C4-2B (cell line): ENCODE data around the gene VWF.
A peak's percentile ranks its signal among the peaks of the same experiment; 100 is the strongest.

Experiments used
- H3K27ac ChIP-seq: fragments of 450-650 bp; 2 replicates; pipeline ENCODE4 v1.5.1; 2017
- ZFX ChIP-seq: fragments of 450-650 bp; IDR thresholded peaks from 2 replicates; pipeline ENCODE4 v1.6.1; 2017
- TF ChIP-seq, protein P1 (sequence below): fragments of 450-650 bp; conservative IDR thresholded peaks from 2 replicates; pipeline ENCODE4 v1.5.1; 2017; ENCODE audit warnings: mild to moderate bottlenecking

VWF gene

DNA sequence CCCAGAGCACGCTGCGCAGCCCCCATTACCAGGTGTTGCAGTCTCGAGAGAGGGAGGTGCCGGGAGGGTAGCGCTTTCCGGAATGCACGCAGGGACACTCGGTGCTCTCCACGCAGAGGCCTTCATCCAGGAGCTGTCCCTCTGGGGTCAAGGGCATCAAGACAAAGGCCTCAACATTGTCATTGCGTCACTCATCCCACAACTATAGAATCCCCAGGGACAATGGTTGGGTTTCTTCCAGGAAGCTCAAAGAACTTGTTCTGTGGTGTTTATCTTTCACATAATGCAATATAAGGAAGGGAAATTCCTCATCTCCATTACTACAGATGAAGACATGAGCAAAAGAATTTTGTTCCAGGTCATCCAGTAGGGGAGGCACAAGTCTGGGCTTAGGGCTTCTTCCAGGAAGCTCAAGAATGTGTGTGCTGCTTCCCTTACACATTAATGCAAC, 52.1 kb downstream of the VWF start:
- H3K27ac ChIP-seq = peak overlapping the region; percentile 61
- TF ChIP-seq, protein P1, sequence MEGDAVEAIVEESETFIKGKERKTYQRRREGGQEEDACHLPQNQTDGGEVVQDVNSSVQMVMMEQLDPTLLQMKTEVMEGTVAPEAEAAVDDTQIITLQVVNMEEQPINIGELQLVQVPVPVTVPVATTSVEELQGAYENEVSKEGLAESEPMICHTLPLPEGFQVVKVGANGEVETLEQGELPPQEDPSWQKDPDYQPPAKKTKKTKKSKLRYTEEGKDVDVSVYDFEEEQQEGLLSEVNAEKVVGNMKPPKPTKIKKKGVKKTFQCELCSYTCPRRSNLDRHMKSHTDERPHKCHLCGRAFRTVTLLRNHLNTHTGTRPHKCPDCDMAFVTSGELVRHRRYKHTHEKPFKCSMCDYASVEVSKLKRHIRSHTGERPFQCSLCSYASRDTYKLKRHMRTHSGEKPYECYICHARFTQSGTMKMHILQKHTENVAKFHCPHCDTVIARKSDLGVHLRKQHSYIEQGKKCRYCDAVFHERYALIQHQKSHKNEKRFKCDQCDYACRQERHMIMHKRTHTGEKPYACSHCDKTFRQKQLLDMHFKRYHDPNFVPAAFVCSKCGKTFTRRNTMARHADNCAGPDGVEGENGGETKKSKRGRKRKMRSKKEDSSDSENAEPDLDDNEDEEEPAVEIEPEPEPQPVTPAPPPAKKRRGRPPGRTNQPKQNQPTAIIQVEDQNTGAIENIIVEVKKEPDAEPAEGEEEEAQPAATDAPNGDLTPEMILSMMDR = no peak; the same call in 1 of the 2 replicates

DNA sequence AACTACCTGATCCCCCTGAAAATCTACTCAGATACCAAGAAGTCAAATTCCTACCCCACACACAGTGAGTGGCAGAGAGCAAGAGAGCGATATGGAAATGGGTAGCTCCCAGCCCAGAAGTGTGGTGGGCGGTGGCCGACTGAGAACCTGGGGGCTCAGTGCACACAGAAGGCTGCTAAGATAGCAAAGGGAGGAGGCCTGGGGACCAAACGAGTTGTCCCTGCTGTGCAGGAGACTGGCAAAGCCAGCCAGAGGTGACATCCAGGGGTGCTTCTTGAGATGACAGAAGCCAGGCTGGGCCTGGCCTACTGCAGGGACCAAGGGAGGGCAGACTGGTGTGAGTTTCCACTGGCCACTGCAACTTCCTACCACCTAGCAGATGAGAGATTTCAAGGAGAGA, 52.9 kb downstream of the VWF start:
- peak overlapping the region; percentile 61 for H3K27ac ChIP-seq
- TF ChIP-seq, protein P1 = no peak
- TF ChIP-seq ZFX = no peak

DNA sequence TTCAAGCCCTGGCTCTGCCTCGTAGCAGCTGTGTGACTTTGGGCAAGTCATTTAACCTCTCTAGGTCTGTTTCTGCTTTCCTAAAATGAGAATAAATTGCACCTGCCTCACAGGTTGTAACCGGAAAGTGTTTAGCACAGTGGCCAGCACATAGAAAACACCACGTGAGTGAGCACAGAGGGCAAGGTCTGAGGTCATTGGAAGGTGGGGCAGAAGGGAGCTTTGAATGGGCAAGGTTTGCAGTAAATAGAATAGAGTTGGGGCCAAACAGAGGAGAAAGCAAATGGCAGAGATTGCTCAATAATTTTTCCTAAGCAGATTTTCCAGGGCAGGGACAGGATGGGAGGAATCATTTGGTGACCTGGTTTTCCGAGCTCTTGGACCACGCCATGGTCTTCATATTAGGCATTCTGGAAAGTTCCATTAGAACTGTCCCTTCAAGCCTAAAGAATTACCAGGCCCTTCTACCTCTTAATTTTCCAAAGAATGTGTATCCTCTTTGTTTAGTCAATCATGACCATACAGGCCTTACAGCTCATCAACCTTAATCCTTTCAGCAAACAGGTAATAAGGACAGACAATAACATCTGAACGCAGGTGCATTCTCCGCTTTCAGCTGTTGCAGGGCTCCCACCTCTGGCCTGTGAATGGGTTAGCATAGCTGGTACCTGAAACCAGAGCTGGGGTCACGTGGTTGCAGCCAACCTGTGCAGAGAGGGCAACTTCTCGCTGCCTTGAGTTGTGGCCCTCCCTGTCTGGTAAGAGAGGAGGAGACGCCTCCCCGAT, 53.8 kb downstream of the VWF start:
- TF ChIP-seq ZFX = no peak
- TF ChIP-seq, protein P1 = no peak
- no peak overlapping the region for H3K27ac ChIP-seq

DNA sequence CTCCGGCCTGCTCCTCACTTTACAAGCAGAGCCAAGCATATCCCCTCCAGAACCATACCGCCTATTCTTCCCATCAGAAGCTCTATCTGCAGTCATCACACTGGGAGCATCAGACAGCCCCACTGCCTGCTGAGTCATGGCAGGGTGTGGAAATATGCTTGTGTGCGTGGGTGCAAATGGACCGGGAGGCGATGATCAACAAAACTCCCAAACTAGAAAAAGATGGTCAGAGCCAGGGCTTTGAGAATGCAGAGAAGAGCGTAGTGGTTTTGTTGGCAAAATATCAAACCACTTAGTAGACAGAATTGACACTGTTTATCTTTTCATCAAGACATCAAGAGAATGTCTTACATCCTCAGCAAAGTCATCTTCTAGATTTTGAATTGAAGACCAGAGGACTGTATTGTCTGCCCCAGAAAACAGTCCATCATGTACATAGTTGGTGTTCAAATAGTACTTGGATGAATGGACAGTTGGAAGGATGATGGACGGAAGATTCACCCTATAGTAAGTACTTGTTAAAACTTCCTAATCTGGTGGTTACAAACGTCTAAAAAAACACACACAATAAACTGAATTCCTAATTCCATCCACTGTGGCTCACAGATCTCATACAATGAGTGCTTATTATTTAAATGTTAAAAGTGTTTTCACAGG, 54.9 kb downstream of the VWF start:
- TF ChIP-seq ZFX = no peak
- TF ChIP-seq, protein P1 = no peak
- H3K27ac ChIP-seq = no peak overlapping the region

DNA sequence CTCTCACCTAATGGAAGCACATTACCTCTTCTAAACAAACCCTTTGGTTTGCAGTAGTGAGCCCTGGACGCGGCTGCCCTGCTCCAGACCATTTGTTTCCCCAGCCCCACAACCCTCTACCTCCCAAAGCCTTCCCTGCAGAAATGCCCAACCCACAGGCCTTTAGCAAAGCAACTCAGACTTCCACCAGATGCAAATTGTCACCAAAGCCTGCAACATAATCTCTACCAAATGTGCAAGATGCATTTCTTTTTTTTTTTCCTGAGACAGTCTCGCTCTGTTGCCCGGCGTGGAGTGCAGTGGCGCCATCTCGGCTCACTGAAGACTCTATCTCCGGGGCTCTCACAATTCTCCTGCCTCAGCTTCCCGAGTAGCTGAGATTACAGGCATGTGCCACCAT, 56.2 kb downstream of the VWF start:
- H3K27ac ChIP-seq = peak overlapping the region; percentile 1; the same call in 1 of the 2 replicates
- no peak for TF ChIP-seq ZFX
- TF ChIP-seq, protein P1 = no peak

DNA sequence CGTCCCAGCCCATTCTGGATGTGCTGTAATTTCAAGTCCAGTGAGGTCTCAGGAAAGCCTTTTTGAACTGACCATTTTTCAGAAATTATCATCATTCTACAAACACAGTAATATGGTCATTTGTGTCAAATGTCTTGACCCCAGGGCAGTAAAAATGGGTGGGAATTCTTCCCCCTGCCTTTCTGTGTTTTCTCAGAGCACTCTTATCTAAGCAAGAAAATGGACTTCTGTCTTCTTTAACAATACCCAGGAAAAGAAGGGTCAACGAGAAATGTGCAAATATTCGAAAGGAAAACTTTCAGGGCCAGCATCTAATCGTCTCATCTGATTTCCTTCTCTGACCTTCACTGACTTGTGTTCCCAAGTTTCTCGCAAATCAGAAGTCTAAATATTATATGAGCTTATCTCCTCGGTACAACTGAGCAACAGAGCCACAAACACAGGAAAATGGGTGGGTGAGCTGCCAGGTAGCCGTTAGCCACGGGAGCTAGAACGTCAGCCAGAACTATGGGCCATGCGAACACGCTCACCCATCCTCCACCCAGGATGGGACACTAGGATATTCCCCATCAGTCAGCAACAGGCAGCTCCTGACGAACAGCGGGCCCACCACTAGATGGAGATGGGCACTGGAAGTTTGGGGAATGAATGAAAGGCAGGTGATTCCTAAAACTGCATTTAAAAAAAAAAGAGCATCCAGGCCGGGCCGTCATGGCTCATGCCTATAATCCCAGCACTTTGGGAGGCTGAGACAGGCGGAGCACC, 57.1 kb downstream of the VWF start:
- H3K27ac ChIP-seq = peak overlapping the region; percentile 17; the same call in 1 of the 2 replicates
- TF ChIP-seq, protein P1 = peak; percentile 52
- TF ChIP-seq ZFX = no peak
